Measurements from ENCODE around the gene OXER1. TPM values are rescaled to one million over a fixed set of nuclear protein-coding genes. Genes with fewer than 3 reads are reported as not detected.

Gene OXER1
- polyA plus RNA-seq, 1 donor (not counting 4 experiments of a cell fraction or from before 2014, with no cell fraction given), result not detected

DNA sequence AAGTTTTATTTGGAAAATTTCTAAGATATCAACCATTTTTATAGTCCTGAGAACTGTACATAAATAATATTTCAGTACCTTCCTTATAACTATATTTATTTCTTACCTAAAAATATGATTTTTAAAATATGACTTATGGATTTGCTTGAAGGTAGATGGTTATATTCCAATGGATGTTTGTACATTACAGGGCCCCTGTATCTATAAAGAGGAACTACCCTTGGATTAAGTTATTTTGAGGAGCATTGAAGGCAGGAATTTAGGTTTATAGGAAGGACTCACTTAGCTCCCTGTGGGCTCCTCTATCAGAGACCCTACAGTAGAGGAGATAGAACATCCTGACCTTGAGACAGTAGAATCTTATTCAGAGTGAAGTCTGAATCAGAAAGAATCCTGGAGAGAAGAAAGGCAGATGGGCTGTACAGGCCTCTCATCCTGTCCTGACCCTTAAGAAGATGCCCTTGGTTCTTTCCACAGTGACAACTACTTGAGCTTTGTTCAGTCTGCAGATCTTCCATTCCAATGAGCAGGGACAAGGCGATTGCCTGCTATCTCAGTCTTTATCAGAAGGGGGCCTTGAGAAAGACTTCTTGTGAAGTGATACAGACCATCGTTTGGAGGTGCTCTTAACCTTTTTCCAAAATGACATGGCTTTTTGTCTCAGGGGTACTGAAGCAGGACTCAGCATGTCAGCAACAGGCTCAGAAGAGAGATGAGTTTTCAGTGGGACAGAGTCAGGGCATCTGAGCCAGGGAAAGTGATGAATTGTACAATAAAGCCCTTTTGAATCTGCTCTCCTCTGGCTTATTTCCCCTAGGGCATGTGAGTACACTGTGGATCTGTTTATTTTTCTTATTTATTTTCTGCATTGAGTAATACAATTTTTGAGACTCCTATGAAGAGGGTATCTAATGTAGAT lies 20.9 kb downstream of the OXER1 start:
- FAIRE-seq (no peak), DNase-seq (ENCODE audit: low read depth, low spot score) (no peak)
- dilution Hi-C loops (cut with MboI; ENCODE audit: extremely low pct_ligation_motif_present, low sequenced_read_pairs), result no loop called here
- no peak overlapping the region for H3K27ac ChIP-seq (ENCODE audit: control insufficient read depth, insufficient read depth, low read length)
- no peaks in the 10 kb centered on the region for H3K9me1 ChIP-seq (ENCODE audit: control insufficient read depth, extremely low read depth, insufficient read depth, low read length)
- no peaks in the 10 kb centered on the region for H3K36me3 ChIP-seq (ENCODE audit: control insufficient read depth in 2 of 2, extremely low read depth in 1 of 2, insufficient read depth in 2 of 2, low read length in 2 of 2)
- no peaks in the 10 kb centered on the region for H3K79me2 ChIP-seq (ENCODE audit: control insufficient read depth, insufficient read depth, low read length)
- no peaks in the 10 kb centered on the region for H3K4me1 ChIP-seq (ENCODE audit: control insufficient read depth, extremely low read depth, insufficient read depth, low read length)
- H3K27me3 ChIP-seq (ENCODE audit: control insufficient read depth, extremely low read depth, insufficient read depth, low read length), result no peaks in the 10 kb centered on the region
- H3K4me2 ChIP-seq (ENCODE audit: control insufficient read depth, extremely low read depth, insufficient read depth, low read depth, low read length), result no peak overlapping the region
- no peak for TF ChIP-seq EZH2 (IDR thresholded peaks at IDR 0.05; ENCODE audit: low read length)
- TF ChIP-seq, protein P1, sequence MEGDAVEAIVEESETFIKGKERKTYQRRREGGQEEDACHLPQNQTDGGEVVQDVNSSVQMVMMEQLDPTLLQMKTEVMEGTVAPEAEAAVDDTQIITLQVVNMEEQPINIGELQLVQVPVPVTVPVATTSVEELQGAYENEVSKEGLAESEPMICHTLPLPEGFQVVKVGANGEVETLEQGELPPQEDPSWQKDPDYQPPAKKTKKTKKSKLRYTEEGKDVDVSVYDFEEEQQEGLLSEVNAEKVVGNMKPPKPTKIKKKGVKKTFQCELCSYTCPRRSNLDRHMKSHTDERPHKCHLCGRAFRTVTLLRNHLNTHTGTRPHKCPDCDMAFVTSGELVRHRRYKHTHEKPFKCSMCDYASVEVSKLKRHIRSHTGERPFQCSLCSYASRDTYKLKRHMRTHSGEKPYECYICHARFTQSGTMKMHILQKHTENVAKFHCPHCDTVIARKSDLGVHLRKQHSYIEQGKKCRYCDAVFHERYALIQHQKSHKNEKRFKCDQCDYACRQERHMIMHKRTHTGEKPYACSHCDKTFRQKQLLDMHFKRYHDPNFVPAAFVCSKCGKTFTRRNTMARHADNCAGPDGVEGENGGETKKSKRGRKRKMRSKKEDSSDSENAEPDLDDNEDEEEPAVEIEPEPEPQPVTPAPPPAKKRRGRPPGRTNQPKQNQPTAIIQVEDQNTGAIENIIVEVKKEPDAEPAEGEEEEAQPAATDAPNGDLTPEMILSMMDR (optimal IDR thresholded peaks at IDR 0.05 in 1 of 3, IDR thresholded peaks at IDR 0.05 in 1 of 3, conservative IDR thresholded peaks at IDR 0.05 in 1 of 3; ENCODE audit: extremely low read depth in 1 of 3, insufficient read depth in 2 of 3, low read length in 3 of 3), result no peak
- H3K9ac ChIP-seq (ENCODE audit: control insufficient read depth, extremely low read depth, insufficient read depth, low read length), result no peak overlapping the region
- H4K20me1 ChIP-seq (ENCODE audit: control insufficient read depth, extremely low read depth, insufficient read depth, low read length), result no peaks in the 10 kb centered on the region
- H2AFZ ChIP-seq (ENCODE audit: control insufficient read depth, low read length), result no peak overlapping the region
- H3K9me3 ChIP-seq (ENCODE audit: control insufficient read depth, low read depth, low read length), result no peaks in the 10 kb centered on the region
- H3K4me3 ChIP-seq (ENCODE audit: control insufficient read depth in 2 of 3, extremely low read depth in 1 of 3, insufficient read depth in 2 of 3, low read depth in 1 of 3, low read length in 3 of 3), result no peak overlapping the region

DNA sequence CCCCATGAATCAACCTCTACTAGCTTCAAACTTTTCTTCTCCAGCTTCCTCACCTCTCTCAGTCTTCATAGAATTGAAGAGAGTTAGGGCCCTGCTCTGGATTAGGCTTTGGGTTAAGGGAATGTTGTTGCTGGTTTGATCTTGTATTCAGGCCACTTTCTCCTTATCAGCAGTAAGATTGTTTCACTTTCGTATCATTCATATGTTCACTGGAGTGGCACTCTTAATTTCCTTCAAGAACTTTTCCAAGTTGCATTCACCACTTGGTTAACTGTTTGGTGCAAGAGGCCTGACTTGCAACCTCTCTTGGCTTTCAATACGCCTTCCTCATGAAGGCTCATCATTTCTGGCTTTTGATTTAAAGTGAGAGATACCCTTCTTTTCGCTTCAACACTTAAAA lies 22.8 kb downstream of the OXER1 start:
- H3K4me2 ChIP-seq (ENCODE audit: control insufficient read depth, extremely low read depth, insufficient read depth, low read depth, low read length), result no peak overlapping the region
- H4K20me1 ChIP-seq (ENCODE audit: control insufficient read depth, extremely low read depth, insufficient read depth, low read length), result no peaks in the 10 kb centered on the region
- H3K79me2 ChIP-seq (ENCODE audit: control insufficient read depth, insufficient read depth, low read length), result no peaks in the 10 kb centered on the region
- peaks cover 9% of the 10 kb centered on the region for H3K4me1 ChIP-seq (ENCODE audit: control insufficient read depth, extremely low read depth, insufficient read depth, low read length)
- H3K4me3 ChIP-seq (ENCODE audit: control insufficient read depth in 2 of 3, extremely low read depth in 1 of 3, insufficient read depth in 2 of 3, low read depth in 1 of 3, low read length in 3 of 3), result no peak overlapping the region
- no peaks in the 10 kb centered on the region for H3K9me1 ChIP-seq (ENCODE audit: control insufficient read depth, extremely low read depth, insufficient read depth, low read length)
- H2AFZ ChIP-seq (ENCODE audit: control insufficient read depth, low read length), result no peak overlapping the region
- H3K27ac ChIP-seq (ENCODE audit: control insufficient read depth, insufficient read depth, low read length), result no peak overlapping the region
- no peak overlapping the region for H3K9ac ChIP-seq (ENCODE audit: control insufficient read depth, extremely low read depth, insufficient read depth, low read length)
- H3K9me3 ChIP-seq (ENCODE audit: control insufficient read depth, low read depth, low read length), result no peaks in the 10 kb centered on the region
- dilution Hi-C loops (cut with MboI; ENCODE audit: extremely low pct_ligation_motif_present, low sequenced_read_pairs), result no loop called here
- DNase-seq (ENCODE audit: low read depth, low spot score) (no peak), FAIRE-seq (no peak)
- no peaks in the 10 kb centered on the region for H3K27me3 ChIP-seq (ENCODE audit: control insufficient read depth, extremely low read depth, insufficient read depth, low read length)
- H3K36me3 ChIP-seq (ENCODE audit: control insufficient read depth in 2 of 2, extremely low read depth in 1 of 2, insufficient read depth in 2 of 2, low read length in 2 of 2), result no peaks in the 10 kb centered on the region
- TF ChIP-seq, protein P1 (optimal IDR thresholded peaks at IDR 0.05 in 1 of 3, IDR thresholded peaks at IDR 0.05 in 1 of 3, conservative IDR thresholded peaks at IDR 0.05 in 1 of 3; ENCODE audit: extremely low read depth in 1 of 3, insufficient read depth in 2 of 3, low read length in 3 of 3), result no peak
- no peak for TF ChIP-seq EZH2 (IDR thresholded peaks at IDR 0.05; ENCODE audit: low read length)
